Brain microvascular endothelial cell (primary cell): ENCODE results near the gene GOPC.

Experiments
- DNase-seq: peaks from one replicate; pipeline ENCODE4 v3.0.0-alpha.2; 2020
- H3K27ac ChIP-seq: fragments of 250-450 bp; sonication (Bioruptor Pico); 2 replicates; pipeline ENCODE4 v1.5.1; 2020; ENCODE audit warnings: mild to moderate bottlenecking, moderate library complexity
- H3K27me3 ChIP-seq: fragments of 250-450 bp; sonication (Bioruptor Pico); replicated peaks from 2 replicates; pipeline ENCODE4 v1.5.1; 2020; ENCODE audit warnings: mild to moderate bottlenecking
- H3K36me3 ChIP-seq: fragments of 250-450 bp; sonication (Bioruptor Pico); replicated peaks from 2 replicates; pipeline ENCODE4 v1.5.1; 2020; ENCODE audit warnings: mild to moderate bottlenecking
- H3K4me3 ChIP-seq: 2 replicates; pipeline ENCODE4 v1.5.1; 2011; ENCODE audit warnings: low read depth, mild to moderate bottlenecking, control low read depth, low read length, moderate library complexity
- in situ Hi-C: cut with HindIII; loops from 2 replicates; pipeline ENCODE4 v1.10.0; 2017; ENCODE audit warnings: low sequenced_read_pairs, low pct_ligation_motif_present
- TF ChIP-seq, protein P1 (sequence below): IDR thresholded peaks from 2 replicates; pipeline ENCODE4 v1.5.1; 2011; ENCODE audit warnings: low read depth, mild to moderate bottlenecking, moderate library complexity, low read length, control low read depth, inconsistent platforms; ENCODE audit errors: missing control alignments

GOPC gene

DNA sequence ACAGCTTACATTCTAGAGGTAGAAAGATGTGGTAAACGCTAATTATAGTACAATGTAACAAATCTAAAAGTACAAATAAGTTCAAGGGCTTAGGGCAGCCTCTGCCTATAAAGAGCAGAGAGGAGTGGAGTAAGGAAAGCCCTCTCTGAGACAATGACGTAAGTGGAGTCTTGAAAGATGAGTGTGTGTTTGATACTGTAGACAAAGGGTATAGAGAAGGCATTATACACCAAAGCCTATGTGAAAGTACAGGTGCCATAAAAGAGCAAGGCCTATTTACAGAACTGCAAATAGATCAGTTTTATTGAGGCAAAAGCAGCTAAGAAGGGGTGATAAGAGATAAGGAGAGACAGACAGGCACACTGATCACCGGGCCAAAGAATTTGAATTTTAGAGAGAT is 10.9 kb downstream of the GOPC start:
- DNase-seq, result peak; percentile 20
- in situ Hi-C loops, result no loop called here
- no peak overlapping the region for H3K4me3 ChIP-seq
- TF ChIP-seq, protein P1, sequence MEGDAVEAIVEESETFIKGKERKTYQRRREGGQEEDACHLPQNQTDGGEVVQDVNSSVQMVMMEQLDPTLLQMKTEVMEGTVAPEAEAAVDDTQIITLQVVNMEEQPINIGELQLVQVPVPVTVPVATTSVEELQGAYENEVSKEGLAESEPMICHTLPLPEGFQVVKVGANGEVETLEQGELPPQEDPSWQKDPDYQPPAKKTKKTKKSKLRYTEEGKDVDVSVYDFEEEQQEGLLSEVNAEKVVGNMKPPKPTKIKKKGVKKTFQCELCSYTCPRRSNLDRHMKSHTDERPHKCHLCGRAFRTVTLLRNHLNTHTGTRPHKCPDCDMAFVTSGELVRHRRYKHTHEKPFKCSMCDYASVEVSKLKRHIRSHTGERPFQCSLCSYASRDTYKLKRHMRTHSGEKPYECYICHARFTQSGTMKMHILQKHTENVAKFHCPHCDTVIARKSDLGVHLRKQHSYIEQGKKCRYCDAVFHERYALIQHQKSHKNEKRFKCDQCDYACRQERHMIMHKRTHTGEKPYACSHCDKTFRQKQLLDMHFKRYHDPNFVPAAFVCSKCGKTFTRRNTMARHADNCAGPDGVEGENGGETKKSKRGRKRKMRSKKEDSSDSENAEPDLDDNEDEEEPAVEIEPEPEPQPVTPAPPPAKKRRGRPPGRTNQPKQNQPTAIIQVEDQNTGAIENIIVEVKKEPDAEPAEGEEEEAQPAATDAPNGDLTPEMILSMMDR, result no peak
- H3K27me3 ChIP-seq, result no peaks in the 10 kb centered on the region
- peaks cover 9% of the 10 kb centered on the region for H3K36me3 ChIP-seq
- H3K27ac ChIP-seq, result no peak overlapping the region

DNA sequence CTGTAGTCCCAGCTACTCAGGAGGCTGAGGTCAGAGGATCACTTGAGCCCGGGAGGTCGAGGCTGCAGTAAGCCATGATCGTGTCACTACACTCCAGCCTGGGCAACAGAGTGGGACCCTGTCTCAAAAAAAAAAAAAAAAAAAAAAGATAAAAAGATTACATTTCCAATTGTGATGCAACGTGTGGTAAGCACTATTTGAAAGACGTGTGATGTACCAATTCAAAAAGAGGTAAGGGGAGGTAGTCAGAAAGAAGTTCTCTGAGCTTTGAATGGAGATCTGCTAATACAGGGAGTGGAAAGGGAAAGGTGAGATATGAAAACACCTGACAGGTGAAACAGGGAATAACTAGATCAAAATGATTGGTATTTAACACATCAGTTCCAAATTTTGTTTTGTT is 11.9 kb downstream of the GOPC start:
- Histone ChIP-seq H3K36me3 (peaks cover 9% of the 10 kb centered on the region), H3K4me3 (no peak overlapping the region), H3K27me3 (no peaks in the 10 kb centered on the region), H3K27ac (no peak overlapping the region)
- TF ChIP-seq, protein P1, result no peak
- in situ Hi-C loops, result no loop called here
- DNase-seq, result no peak

DNA sequence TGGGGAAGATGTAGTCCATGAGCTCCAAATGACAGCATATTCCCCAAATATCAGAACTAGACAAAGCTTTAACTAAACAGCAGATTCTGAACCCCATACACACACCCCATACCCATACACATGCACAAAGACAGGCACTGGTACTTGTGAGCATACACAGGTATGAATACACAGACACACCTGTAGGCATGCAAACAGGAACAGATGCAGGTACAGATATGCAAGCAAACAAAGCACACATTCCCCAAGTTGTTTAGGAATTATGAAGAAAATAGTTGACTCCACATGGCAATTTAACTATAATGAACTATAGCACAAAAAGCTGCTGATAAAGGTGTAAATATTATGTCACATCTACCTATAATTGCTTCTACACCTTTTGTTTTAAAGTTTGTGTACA is 16.7 kb downstream of the GOPC start:
- Histone ChIP-seq H3K27ac (no peak overlapping the region), H3K36me3 (peaks cover 9% of the 10 kb centered on the region), H3K4me3 (no peak overlapping the region), H3K27me3 (no peaks in the 10 kb centered on the region)
- DNase-seq, result no peak
- TF ChIP-seq, protein P1, result no peak
- in situ Hi-C loops, result no loop called here

GRCh38 chr6:117574198-117574597 is 28.1 kb downstream of the GOPC start:
- in situ Hi-C loops, result loop anchor here (25.0 kb wide), 1 partner anchor 112 kb away; no protein-coding TSS in a partner anchor
- no peak overlapping the region for H3K27ac ChIP-seq
- H3K36me3 ChIP-seq, result peaks cover 26% of the 10 kb centered on the region
- TF ChIP-seq, protein P1, result no peak
- no peaks in the 10 kb centered on the region for H3K27me3 ChIP-seq
- DNase-seq, result no peak
- no peak overlapping the region for H3K4me3 ChIP-seq

DNA sequence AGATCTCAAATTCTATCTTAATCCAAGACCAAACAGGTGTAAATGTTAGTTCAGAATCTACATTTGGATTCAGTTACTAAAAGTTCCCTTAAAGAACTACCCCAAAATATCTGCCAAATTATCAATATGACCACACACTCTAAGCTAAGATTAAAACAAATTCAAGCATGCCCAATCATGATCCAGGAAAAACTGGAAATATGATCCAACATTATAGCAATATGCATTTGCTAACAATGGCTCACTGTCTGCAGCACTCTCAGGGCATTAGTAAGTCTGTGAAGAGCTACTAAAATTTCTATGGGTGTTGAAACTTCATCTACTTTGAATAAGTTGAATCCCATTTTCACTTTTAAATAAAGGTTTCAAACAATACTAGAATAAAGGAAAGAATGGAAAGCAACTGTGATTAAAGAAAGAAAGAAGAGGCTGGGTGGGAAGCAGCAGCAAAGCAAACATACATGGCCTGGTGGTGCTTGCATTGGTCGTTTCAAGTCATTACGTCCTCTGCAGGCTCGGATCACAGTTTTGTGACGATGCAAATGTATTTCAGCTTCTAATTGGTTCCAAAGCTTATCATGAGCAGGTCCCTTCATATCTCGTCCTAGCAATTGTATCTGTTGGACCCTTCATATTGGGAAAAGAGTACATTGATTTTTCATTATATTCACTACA is 29.2 kb downstream of the GOPC start:
- Histone ChIP-seq H3K4me3 (no peak overlapping the region), H3K27me3 (no peaks in the 10 kb centered on the region), H3K36me3 (peaks cover 28% of the 10 kb centered on the region), H3K27ac (no peak overlapping the region)
- TF ChIP-seq, protein P1, result no peak
- DNase-seq, result no peak
- in situ Hi-C loops, result loop anchor here (25.0 kb wide), 1 partner anchor 111 kb away; no protein-coding TSS in a partner anchor
